H7 (cell line): Measurements from ENCODE around the gene CREG1. TPM values are rescaled to one million over a fixed set of nuclear protein-coding genes. Genes with fewer than 3 reads are reported as not detected.

Source experiments
- DNase-seq: peaks from one replicate; pipeline ENCODE4 v3.0.0; 2012
- H3K27me3 ChIP-seq: 2 replicates; pipeline ENCODE4 v1.6.0; 2011; ENCODE audit warnings: mild to moderate bottlenecking, low read length; ENCODE audit not compliant: control insufficient read depth, insufficient read depth
- H3K36me3 ChIP-seq: replicated peaks from 2 replicates; pipeline ENCODE4 v1.5.1; 2011; ENCODE audit warnings: low read length; ENCODE audit not compliant: control insufficient read depth, insufficient read depth
- H3K4me3 ChIP-seq: 2 replicates; pipeline ENCODE4 v1.5.1; 2011; ENCODE audit warnings: low read depth, mild to moderate bottlenecking, control low read depth, low read length, moderate library complexity; ENCODE audit not compliant: insufficient read depth
- total RNA-seq: library from RNA; depleted of rRNA; stranded (reverse); fragments of >200 nt; shearing (Covaris generic); gene quantifications from 2 replicates; pipeline ENCODE4 v1.2.3, GENCODE V29; 2014

CREG1 gene
- total RNA-seq, 1 experiment from 2014 or later, result 20.7 TPM

DNA sequence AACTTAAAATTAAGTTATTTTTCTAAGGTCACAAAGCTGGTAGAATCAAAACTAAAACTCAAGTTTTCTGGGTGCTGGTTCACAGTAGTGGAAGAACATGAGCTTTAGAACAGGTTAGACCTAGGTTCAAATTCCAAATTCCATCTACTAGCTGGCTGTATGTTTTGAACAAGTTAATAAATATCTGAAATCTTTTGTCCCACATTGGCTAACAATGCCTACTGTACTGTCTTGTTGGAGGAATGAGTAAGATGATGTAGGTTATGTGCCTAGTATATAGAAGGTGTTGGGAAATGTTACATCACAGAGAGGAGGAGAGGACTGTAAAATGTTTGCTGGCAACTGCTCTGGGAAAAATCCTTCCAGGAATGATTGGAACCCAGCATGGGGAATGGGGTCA is 21.2 kb downstream of the CREG1 start:
- Histone ChIP-seq H3K36me3 (no peaks in the 10 kb centered on the region), H3K4me3 (no peak overlapping the region)
- DNase-seq, result no peak

DNA sequence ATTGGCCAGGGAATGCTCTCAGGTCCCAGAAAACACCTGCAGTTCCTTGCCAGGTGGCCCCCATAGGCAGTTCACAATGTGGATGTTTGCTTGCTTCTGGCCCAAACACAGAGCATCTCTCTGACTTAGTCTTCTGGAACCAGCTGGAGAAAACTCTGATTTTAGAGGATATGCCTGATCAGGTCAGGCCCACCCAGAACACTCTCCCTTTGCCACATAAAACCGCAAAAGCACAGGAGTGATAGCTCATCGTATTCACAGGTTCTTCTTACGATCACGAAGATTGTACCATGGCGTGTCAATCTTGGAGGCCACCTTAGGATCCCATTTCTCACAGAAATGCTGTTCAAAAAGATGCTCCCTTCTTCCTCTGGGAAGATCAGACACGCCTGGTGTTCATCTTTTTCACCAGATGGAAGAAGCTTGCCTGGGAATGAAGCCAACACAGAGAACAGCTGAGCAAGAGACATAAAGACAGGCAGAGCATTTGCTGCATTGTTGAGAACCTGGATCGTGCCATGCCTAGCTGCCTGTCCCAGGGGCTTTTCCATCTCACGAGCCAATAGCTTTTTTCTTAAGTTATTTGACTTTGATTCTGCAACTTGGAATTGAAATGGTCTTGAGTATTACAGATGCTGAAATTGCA is 23.6 kb downstream of the CREG1 start:
- Histone ChIP-seq H3K36me3 (no peaks in the 10 kb centered on the region), H3K4me3 (no peak overlapping the region), H3K27me3 (peaks cover 2% of the 10 kb centered on the region)
- no peak for DNase-seq

More for the DNA sequence above, 21.2 kb downstream of the CREG1 start:
- no peaks in the 10 kb centered on the region; the same call in none of the 2 replicates for H3K27me3 ChIP-seq

DNA sequence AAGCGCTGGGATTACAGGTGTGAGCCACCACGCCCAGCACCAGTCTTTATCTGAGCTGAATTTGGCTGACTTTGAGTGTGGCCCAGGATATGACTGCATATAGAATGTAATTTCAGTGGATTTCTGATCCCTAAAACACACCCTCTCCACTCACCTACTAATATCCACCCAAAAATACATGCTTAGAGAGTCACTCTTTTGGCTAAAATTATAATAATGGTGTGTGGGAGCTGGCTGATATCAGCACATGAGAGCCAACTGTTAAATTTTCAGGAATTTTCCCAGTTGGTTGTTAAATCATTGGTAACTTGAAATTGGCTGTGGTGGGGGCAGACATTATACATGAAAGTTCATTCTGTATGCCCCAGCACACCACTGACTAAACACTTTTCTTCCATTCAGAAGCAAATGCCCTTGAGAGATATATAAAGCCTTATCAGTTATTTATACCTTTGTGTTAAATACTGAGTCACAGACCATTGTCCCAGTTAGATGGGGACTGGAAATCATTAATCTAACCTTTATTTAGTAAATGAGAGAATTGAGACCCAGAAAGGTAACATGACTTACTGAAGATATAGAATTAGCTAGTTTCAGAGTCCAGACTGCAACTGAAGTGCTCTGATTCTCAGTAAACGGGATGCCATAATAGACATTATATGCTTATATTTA is 25.4 kb downstream of the CREG1 start:
- no peaks in the 10 kb centered on the region for H3K36me3 ChIP-seq
- H3K27me3 ChIP-seq, result peaks cover 2% of the 10 kb centered on the region
- no peak overlapping the region for H3K4me3 ChIP-seq
- DNase-seq, result no peak

DNA sequence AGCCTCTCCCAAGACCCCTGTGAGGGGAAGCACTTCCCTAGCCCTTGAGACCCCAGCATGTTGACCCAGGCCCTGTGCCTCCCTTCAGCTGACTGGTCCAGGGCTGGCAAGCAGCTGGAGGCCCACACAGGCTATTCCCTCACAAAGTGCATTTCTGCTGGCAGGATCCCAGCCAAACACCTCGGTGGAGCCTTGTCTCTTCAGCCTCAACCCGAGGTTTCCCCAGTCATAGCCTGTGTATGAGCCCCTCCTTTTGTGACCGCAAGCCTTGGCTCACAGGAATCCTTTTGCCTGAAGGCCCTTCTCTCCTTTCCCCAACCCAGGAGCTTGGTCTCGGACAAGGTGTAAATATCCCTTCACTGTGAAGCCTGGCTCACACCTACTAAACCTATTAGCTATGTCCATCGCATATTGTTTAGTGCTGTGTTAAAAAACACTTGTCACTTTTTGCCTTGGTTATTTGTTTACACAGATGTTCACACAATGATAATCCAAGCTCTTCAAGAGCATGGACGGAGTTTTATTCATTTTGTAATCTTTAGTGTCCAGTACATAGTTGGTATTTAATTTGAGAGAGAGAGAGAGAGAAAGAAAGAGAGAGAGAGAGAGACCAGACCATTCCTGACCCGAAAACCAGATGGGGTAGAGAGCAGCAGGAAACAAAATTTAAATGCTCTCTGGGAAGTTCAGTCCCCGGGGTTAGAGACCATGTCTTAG is 26.7 kb downstream of the CREG1 start:
- Histone ChIP-seq H3K4me3 (no peak overlapping the region), H3K36me3 (no peaks in the 10 kb centered on the region), H3K27me3 (peaks cover 2% of the 10 kb centered on the region)
- DNase-seq, result no peak

- DNase-seq, result no peak
- H3K4me3 ChIP-seq, result no peak overlapping the region
- peaks cover 2% of the 10 kb centered on the region for H3K27me3 ChIP-seq
- no peaks in the 10 kb centered on the region for H3K36me3 ChIP-seq
Observed at GRCh38 chr1:167524651-167525050, 28.9 kb downstream of the CREG1 start.

DNA sequence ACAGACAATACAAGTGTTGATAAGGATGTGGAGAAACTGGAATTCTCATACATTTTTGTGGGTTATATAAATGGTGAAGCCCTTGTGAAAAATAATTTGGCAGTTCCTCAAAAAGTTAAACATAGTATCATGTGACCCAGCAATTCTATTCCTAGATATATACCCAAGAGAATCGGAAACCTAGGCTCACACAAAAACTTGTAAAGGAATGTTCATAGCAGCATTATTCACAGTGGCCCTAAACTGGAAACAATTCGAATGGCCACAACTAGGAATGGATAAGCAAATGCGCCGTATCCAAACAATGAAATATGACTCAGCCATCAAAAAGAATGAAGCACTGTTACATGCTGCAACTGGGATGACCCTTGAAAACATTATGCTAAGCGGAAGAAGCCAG is 31.3 kb downstream of the CREG1 start:
- DNase-seq, result no peak
- no peaks in the 10 kb centered on the region for H3K36me3 ChIP-seq
- H3K4me3 ChIP-seq, result no peak overlapping the region
- H3K27me3 ChIP-seq, result peaks cover 2% of the 10 kb centered on the region

DNA sequence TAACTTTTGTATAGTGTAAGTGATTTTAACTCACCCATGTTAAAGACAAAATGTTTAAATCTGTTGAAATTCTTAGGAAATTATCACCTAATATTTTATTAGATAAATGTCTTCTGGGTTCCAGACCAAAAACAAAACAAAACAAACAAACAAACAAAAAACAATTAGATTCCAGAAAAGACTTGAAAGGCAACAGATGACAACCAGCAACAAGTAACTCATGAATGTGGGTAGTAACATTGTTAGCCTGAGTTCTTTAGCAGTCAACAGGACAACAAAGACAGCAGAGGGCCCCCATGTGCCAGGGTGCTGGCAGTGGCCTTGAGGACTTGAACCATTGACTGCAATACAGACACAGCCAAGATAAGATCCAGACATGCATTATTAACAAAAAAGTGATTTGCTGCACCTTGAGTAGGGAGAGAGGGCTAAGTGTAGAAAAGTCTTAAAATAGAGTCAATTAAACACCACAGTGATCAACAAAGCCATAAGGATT is 32.8 kb downstream of the CREG1 start:
- DNase-seq, result no peak

DNA sequence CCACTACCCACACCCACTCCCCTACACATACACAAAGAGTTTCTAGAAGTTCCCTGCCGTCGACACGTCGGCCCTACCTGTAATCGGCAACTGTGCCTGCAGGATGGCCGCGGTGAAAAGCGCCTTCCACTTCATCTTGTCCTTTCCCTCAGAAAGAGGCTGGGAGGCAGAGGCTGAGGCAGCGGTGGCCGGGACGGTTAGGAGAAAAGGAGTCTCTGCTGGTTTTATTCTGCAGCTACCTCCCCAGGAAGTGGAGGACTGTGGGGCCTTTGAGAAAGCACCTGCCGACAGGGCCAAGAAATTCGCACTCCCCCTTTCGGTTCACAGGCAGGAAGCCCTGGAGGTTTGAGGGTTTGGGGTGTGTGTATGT is 35.2 kb downstream of the CREG1 start, which contains the start of gene CD247:
TSS of gene CD247 (minus strand) at position 199 of the 370 bp plus-strand sequence. CDS start at position 135, 64 bp downstream.
- H3K36me3 ChIP-seq, result no peaks in the 10 kb centered on the region
- DNase-seq, result no peak
- no peak within 1 kb of the TSS for H3K4me3 ChIP-seq
- H3K27me3 ChIP-seq, result no peaks in the 10 kb centered on the region; the same call in 1 of the 2 replicates

More for the DNA sequence above, 32.8 kb downstream of the CREG1 start:
- Histone ChIP-seq H3K36me3 (no peaks in the 10 kb centered on the region), H3K4me3 (no peak overlapping the region), H3K27me3 (no peaks in the 10 kb centered on the region; the same call in 1 of the 2 replicates)

DNA sequence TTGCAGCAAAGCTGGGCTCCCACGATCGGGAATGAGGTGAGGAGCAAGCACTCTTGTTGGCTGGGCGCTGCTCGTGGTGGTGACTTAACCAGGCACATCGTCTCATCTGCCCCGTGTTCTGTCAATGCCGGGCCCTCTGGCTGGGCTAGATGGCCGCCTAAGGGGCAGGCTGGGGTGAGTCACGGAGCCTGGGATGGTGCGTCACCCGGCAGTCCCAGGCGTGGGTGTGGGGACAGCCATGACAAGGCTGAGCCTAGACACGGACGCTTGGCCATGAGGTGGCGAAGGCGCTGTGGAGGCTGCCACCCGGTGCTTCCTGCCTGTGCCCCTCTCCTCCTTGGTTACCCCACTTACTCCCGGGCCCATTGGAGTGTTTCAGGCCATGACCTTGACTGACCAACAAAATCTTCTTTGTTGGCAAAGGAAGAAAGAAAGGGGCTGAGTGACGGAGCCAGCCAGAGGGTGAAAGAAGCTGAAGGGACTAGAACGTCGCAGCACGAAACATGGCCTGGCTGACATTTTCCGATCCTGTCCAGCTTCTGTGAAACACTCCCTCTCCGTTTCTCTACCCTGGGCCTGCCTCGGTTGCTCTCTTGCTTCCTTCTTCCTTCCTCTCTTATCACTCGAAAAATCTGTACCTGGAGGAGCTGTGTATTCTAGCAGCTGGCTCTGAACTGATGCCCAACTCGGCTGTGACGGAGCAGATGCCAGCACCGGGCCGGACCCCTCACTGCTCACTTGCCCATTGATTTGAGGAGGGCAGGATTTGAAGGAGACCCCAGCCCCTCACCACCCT is 35.8 kb downstream of the CREG1 start:
- DNase-seq, result peak; percentile 32
- no peaks in the 10 kb centered on the region for H3K36me3 ChIP-seq
- no peaks in the 10 kb centered on the region; the same call in 1 of the 2 replicates for H3K27me3 ChIP-seq
- no peak overlapping the region for H3K4me3 ChIP-seq

GRCh38 chr1:167516404-167517388 is 36.9 kb downstream of the CREG1 start:
- Histone ChIP-seq H3K36me3 (no peaks in the 10 kb centered on the region), H3K27me3 (no peaks in the 10 kb centered on the region; the same call in 1 of the 2 replicates), H3K4me3 (no peak overlapping the region)
- no peak for DNase-seq

- DNase-seq, result no peak
- Histone ChIP-seq H3K27me3 (no peaks in the 10 kb centered on the region; the same call in 1 of the 2 replicates), H3K4me3 (no peak overlapping the region), H3K36me3 (no peaks in the 10 kb centered on the region)
Observed at GRCh38 chr1:167515893-167516321, 37.7 kb downstream of the CREG1 start.

DNA sequence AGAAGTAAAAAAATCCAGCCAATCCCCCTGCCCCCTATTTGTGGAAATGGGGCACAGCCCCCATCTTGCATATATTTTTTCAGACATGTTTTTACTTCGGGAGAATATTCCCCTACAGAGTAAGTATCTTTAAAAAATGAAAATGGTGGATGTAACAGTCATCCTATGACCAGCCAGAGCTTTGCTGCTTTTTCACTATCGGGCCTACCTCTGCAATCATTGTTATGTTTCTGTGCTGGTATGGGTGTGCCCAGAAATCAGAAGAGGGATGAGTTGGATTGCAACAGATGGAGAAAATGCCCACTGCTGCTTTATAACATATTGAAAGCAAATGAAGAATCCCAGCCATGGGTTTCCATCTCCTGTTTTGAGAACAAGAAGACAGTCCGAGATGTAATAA is 38.1 kb downstream of the CREG1 start:
- DNase-seq, result no peak
- Histone ChIP-seq H3K4me3 (no peak overlapping the region), H3K27me3 (no peaks in the 10 kb centered on the region; the same call in 1 of the 2 replicates), H3K36me3 (no peaks in the 10 kb centered on the region)

GRCh38 chr1:167514288-167514687 is 39.3 kb downstream of the CREG1 start:
- Histone ChIP-seq H3K36me3 (no peaks in the 10 kb centered on the region), H3K4me3 (no peak overlapping the region), H3K27me3 (no peaks in the 10 kb centered on the region; the same call in 1 of the 2 replicates)
- DNase-seq, result no peak
